Measurements from ENCODE around the gene PFKL.
"Not testable (repeated sequence)": the region's sequence is repeated elsewhere in the genome, so short reads cannot be mapped to it uniquely, and the experiment has no call there.

PFKL gene

GRCh38 chr21:44344541-44345183 is 44.8 kb downstream of the PFKL start:
- DNase-seq (ENCODE audit: low spot score) = no peak

- no peak for DNase-seq (ENCODE audit: low spot score)
Measured at GRCh38 chr21:44345495-44345894, 45.6 kb downstream of the PFKL start.

GRCh38 chr21:44347911-44348451 is 48.1 kb downstream of the PFKL start:
- no peak for DNase-seq (ENCODE audit: low spot score)

- DNase-seq (ENCODE audit: low spot score) = no peak
Measured at GRCh38 chr21:44348861-44349260, 49.0 kb downstream of the PFKL start.

- no peak for DNase-seq (ENCODE audit: low spot score)
Measured at GRCh38 chr21:44349416-44349846, 49.6 kb downstream of the PFKL start.

GRCh38 chr21:44349847-44350772 is 50.3 kb downstream of the PFKL start:
- DNase-seq (ENCODE audit: low spot score) = no peak

GRCh38 chr21:44350773-44351481 is 51.1 kb downstream of the PFKL start:
- DNase-seq (ENCODE audit: low spot score) = no peak

- no peak for DNase-seq (ENCODE audit: low spot score)
Measured at GRCh38 chr21:44351535-44352252, 51.8 kb downstream of the PFKL start.

- no peak for DNase-seq (ENCODE audit: low spot score)
Measured at GRCh38 chr21:44352253-44352860, 52.5 kb downstream of the PFKL start.

GRCh38 chr21:44353191-44353970 is 53.5 kb downstream of the PFKL start, which contains the start of gene TRPM2:
Gene TRPM2 (plus strand): TSS chr21:44353621. CDS start chr21:44353701, 80 bp downstream.
- peak; percentile 66 for DNase-seq (ENCODE audit: low spot score)

- no peak for DNase-seq (ENCODE audit: low spot score)
Measured at GRCh38 chr21:44354001-44354405, 54.1 kb downstream of the PFKL start.

GRCh38 chr21:44354775-44355771 is 55.2 kb downstream of the PFKL start:
- DNase-seq (ENCODE audit: low spot score) = peak; percentile 64

- no peak for DNase-seq (ENCODE audit: low spot score)
Measured at GRCh38 chr21:44356160-44356559, 56.3 kb downstream of the PFKL start.

GRCh38 chr21:44356636-44357035 is 56.8 kb downstream of the PFKL start:
- no peak for DNase-seq (ENCODE audit: low spot score)

- DNase-seq (ENCODE audit: low spot score) = no peak
Measured at GRCh38 chr21:44357064-44357837, 57.4 kb downstream of the PFKL start.

- peak; percentile 55 for DNase-seq (ENCODE audit: low spot score)
Measured at GRCh38 chr21:44359396-44359795, 59.5 kb downstream of the PFKL start.

GRCh38 chr21:44360159-44360558 is 60.3 kb downstream of the PFKL start:
- DNase-seq (ENCODE audit: low spot score) = peak; percentile 61

GRCh38 chr21:44361903-44362302 is 62.0 kb downstream of the PFKL start:
- not testable (repeated sequence) for DNase-seq (ENCODE audit: low spot score)
